ENCODE results near the gene ARHGAP29. TPM values are rescaled to one million over a fixed set of nuclear protein-coding genes. Genes with fewer than 3 reads are reported as not detected.
A peak's percentile ranks its signal among the peaks of the same experiment; 100 is the strongest.

Gene ARHGAP29
- total RNA-seq, 3 donors from 2014 or later (not counting 1 experiment from before 2014, with no cell fraction given) = 0.07 TPM; not detected in 2

DNA sequence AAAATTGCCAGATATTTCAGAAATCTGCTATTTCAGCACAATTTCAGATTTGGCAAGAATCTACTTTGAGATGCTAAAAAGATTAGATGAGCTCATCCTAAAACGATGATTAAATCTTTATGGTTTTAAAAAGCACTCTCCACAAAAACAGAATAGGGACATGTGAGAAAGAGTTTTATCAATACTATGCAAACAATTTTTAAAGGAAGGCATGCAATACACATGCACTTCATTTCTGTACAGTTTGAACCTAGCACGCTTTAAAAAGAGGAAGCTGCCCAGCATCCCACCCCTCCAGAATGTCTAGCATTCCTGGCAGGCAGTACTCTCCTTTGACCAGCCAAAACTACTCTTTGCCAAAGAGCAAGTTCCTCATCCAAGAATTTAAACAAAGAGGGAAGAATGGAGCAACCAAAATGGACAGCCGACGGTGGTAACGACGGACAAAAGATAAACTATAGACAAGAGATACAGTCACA, 1.3 kb downstream of the ARHGAP29 start:
- peaks cover 10% of the 10 kb centered on the region for H3K36me3 Mint-ChIP-seq
- H3K27me3 ChIP-seq (ENCODE audit: control insufficient read depth, insufficient read depth, low read length) = peaks cover 75% of the 10 kb centered on the region
- peak overlapping the region; percentile 70 for H3K4me3 Mint-ChIP-seq
- H3K4me3 ChIP-seq (ENCODE audit: low read length) = no peak overlapping the region
- H3K27me3 Mint-ChIP-seq (ENCODE audit: low read depth in 2 of 2) = peaks cover 52 to 78% of the 10 kb centered on the region in 2 donors
- ATAC-seq (no peak), DNase-seq (no peak)
- intact Hi-C loops (cut with micrococcal nuclease) = no loop called here
- peaks cover 10 to 13% of the 10 kb centered on the region in 2 donors for H3K4me1 Mint-ChIP-seq
- peaks cover 14% of the 10 kb centered on the region for H3K4me1 ChIP-seq (ENCODE audit: control insufficient read depth, insufficient read depth, low read length)
- H3K27ac ChIP-seq (ENCODE audit: low read length) = no peak overlapping the region
- no peaks in the 10 kb centered on the region for H3K36me3 ChIP-seq (ENCODE audit: control insufficient read depth, insufficient read depth, low read length)
- no peaks in the 10 kb centered on the region for H3K9me3 Mint-ChIP-seq
- WGBS (ENCODE audit: insufficient coverage) = 7% methylated on average over 5 of the region's 6 CpGs
- peaks cover 5% of the 10 kb centered on the region for H3K9me3 ChIP-seq (ENCODE audit: control insufficient read depth, insufficient read depth, low read length)
- H3K27ac Mint-ChIP-seq = no peak overlapping the region
- no peak for TF ChIP-seq CTCF (IDR thresholded peaks at IDR 0.05)

- no peak overlapping the region for H3K27ac ChIP-seq (ENCODE audit: low read length)
- H3K4me1 ChIP-seq (ENCODE audit: control insufficient read depth, insufficient read depth, low read length) = peaks cover 14% of the 10 kb centered on the region
- intact Hi-C loops (cut with micrococcal nuclease) = no loop called here
- H3K36me3 Mint-ChIP-seq = peaks cover 10% of the 10 kb centered on the region
- peak overlapping the region; percentile 70 for H3K4me3 Mint-ChIP-seq
- 28% methylated on average over 8 of the region's 9 CpGs for WGBS (ENCODE audit: insufficient coverage)
- no peaks in the 10 kb centered on the region for H3K36me3 ChIP-seq (ENCODE audit: control insufficient read depth, insufficient read depth, low read length)
- H3K4me1 Mint-ChIP-seq = peaks cover 10 to 13% of the 10 kb centered on the region in 2 donors
- H3K27ac Mint-ChIP-seq = no peak overlapping the region
- no peak overlapping the region for H3K4me3 ChIP-seq (ENCODE audit: low read length)
- DNase-seq = no peak
- ATAC-seq = no peak
- H3K27me3 ChIP-seq (ENCODE audit: control insufficient read depth, insufficient read depth, low read length) = peaks cover 73% of the 10 kb centered on the region
- no peaks in the 10 kb centered on the region for H3K9me3 Mint-ChIP-seq
- TF ChIP-seq CTCF (IDR thresholded peaks at IDR 0.05) = no peak
- H3K27me3 Mint-ChIP-seq (ENCODE audit: low read depth in 2 of 2) = peaks cover 50 to 72% of the 10 kb centered on the region in 2 donors
- peaks cover 5% of the 10 kb centered on the region for H3K9me3 ChIP-seq (ENCODE audit: control insufficient read depth, insufficient read depth, low read length)
Measured at GRCh38 chr1:94235189-94236012, 2.0 kb downstream of the ARHGAP29 start.

DNA sequence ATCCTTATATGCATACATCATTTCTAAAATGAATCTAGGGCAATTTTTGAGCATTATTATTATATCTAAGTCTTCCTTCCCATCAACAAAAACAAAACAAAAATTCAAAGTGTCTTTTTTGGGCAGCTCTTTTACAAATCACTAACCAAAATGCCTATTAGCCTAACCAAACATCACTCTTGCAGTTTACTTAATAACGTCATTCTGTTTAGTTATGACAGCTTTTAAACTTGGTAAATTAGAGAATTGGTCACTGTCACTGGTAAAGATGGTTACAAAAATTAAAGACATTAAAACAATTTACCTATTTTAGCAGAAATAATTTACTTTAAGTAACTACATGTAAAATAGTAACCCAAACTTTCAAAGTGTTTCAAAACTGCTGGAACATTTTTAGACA, 2.8 kb downstream of the ARHGAP29 start:
- Histone ChIP-seq H3K4me1 (ENCODE audit: control insufficient read depth, insufficient read depth, low read length) (peaks cover 14% of the 10 kb centered on the region), H3K36me3 (ENCODE audit: control insufficient read depth, insufficient read depth, low read length) (no peaks in the 10 kb centered on the region), H3K27ac (ENCODE audit: low read length) (no peak overlapping the region), H3K9me3 (ENCODE audit: control insufficient read depth, insufficient read depth, low read length) (peaks cover 5% of the 10 kb centered on the region), H3K4me3 (ENCODE audit: low read length) (no peak overlapping the region), H3K27me3 (ENCODE audit: control insufficient read depth, insufficient read depth, low read length) (peaks cover 71% of the 10 kb centered on the region)
- intact Hi-C loops (cut with micrococcal nuclease) = no loop called here
- no peak overlapping the region for H3K4me3 Mint-ChIP-seq
- ATAC-seq = no peak
- no peak overlapping the region for H3K27ac Mint-ChIP-seq
- no peak for TF ChIP-seq CTCF (IDR thresholded peaks at IDR 0.05)
- no peaks in the 10 kb centered on the region for H3K9me3 Mint-ChIP-seq
- DNase-seq = no peak
- H3K27me3 Mint-ChIP-seq (ENCODE audit: low read depth in 2 of 2) = peaks cover 50 to 68% of the 10 kb centered on the region in 2 donors
- WGBS (ENCODE audit: insufficient coverage) = no CpG with 5 or more reads among the region's 1 CpG
- peaks cover 10 to 13% of the 10 kb centered on the region in 2 donors for H3K4me1 Mint-ChIP-seq
- H3K36me3 Mint-ChIP-seq = peaks cover 10% of the 10 kb centered on the region

All from natural killer cell (primary cell).